Colonic mucosa (tissue), 4 donors: ENCODE results near the gene MCM5. TPM values are rescaled to one million over a fixed set of nuclear protein-coding genes. Genes with fewer than 3 reads are reported as not detected.
"Not testable (repeated sequence)": the region's sequence is repeated elsewhere in the genome, so short reads cannot be mapped to it uniquely, and the experiment has no call there.

ENCODE experiments used
- DNase-seq: peaks from one replicate; pipeline ENCODE4 v3.0.0-alpha.2; 2020
- H3K27ac ChIP-seq: fragments of 200-600 bp; one replicate; pipeline ENCODE4 v1.8.0; 2021
- H3K27me3 ChIP-seq: fragments of 200-600 bp; one replicate; pipeline ENCODE4 v1.8.0; 2021
- H3K36me3 ChIP-seq: fragments of 200-600 bp; one replicate; pipeline ENCODE4 v1.8.0; 2021
- H3K4me1 ChIP-seq: fragments of 200-600 bp; one replicate; pipeline ENCODE4 v1.8.0; 2021; ENCODE audit warnings: mild to moderate bottlenecking
- H3K4me3 ChIP-seq: fragments of 200-600 bp; one replicate; pipeline ENCODE4 v1.8.0; 2021
- H3K9ac ChIP-seq, 2 donors: one replicate each; pipeline ENCODE4 v1.7.0; 2013; ENCODE audit warnings: control low read depth in 2 of 2, low read depth in 2 of 2, low read length in 2 of 2
- H3K9me3 ChIP-seq: fragments of 200-600 bp; one replicate; pipeline ENCODE4 v1.8.0; 2021
- CTCF ChIP-seq: fragments of 200-600 bp; IDR thresholded peaks from one replicate; pipeline ENCODE4 v1.8.0; 2022; ENCODE audit warnings: antibody characterized with exemption, mild to moderate bottlenecking
- intact Hi-C: fragments of 100-400 bp; cut with DNase I; formaldehyde crosslinking; loops from one replicate; pipeline ENCODE4 v1.14.1; 2022
- total RNA-seq, 2 donors: library from RNA; stranded (reverse); fragmentation: NEBNext Ultra II Directional in 1 of 2; extraction: Animal tissue kit (Norgen Biotek cat#: 25700) in 1 of 2; gene quantifications; one replicate each; pipeline ENCODE4 v1.2.1, GENCODE V29; 2021
- donor health status: healthy.
- donor health status: DM: no; HTN: no; CAD: no.
- donor health status: DM: no; HTN: no; CAD: no.

Gene MCM5
- total RNA-seq, 2 donors from 2014 or later: 33.0 to 120 TPM

GRCh38 chr22:35394011-35394312 is 6.0 kb upstream of the MCM5 start:
- TF ChIP-seq CTCF: no peak
- no peaks in the 10 kb centered on the region for H3K4me1 ChIP-seq
- no peak for DNase-seq
- H3K9me3 ChIP-seq: no peaks in the 10 kb centered on the region
- H3K27me3 ChIP-seq: no peaks in the 10 kb centered on the region
- intact Hi-C loops: no loop called here
- H3K27ac ChIP-seq: no peak overlapping the region
- H3K4me3 ChIP-seq: no peak overlapping the region
- no peaks in the 10 kb centered on the region for H3K36me3 ChIP-seq
- no peak overlapping the region for H3K9ac ChIP-seq

- no peaks in the 10 kb centered on the region for H3K9me3 ChIP-seq
- intact Hi-C loops: no loop called here
- no peak overlapping the region for H3K9ac ChIP-seq
- no peak for TF ChIP-seq CTCF
- H3K4me1 ChIP-seq: no peaks in the 10 kb centered on the region
- no peak overlapping the region for H3K27ac ChIP-seq
- H3K4me3 ChIP-seq: no peak overlapping the region
- no peaks in the 10 kb centered on the region for H3K36me3 ChIP-seq
- no peak for DNase-seq
- no peaks in the 10 kb centered on the region for H3K27me3 ChIP-seq
Observed at GRCh38 chr22:35394810-35395563, 5.0 kb upstream of the MCM5 start.

GRCh38 chr22:35396622-35397021 is 3.3 kb upstream of the MCM5 start:
- H3K9me3 ChIP-seq, H3K36me3 ChIP-seq, H3K9ac ChIP-seq, H3K27me3 ChIP-seq, intact Hi-C loops, H3K4me1 ChIP-seq, H3K4me3 ChIP-seq, DNase-seq: not testable (repeated sequence)
- peak overlapping the region; percentile 7 for H3K27ac ChIP-seq

DNA sequence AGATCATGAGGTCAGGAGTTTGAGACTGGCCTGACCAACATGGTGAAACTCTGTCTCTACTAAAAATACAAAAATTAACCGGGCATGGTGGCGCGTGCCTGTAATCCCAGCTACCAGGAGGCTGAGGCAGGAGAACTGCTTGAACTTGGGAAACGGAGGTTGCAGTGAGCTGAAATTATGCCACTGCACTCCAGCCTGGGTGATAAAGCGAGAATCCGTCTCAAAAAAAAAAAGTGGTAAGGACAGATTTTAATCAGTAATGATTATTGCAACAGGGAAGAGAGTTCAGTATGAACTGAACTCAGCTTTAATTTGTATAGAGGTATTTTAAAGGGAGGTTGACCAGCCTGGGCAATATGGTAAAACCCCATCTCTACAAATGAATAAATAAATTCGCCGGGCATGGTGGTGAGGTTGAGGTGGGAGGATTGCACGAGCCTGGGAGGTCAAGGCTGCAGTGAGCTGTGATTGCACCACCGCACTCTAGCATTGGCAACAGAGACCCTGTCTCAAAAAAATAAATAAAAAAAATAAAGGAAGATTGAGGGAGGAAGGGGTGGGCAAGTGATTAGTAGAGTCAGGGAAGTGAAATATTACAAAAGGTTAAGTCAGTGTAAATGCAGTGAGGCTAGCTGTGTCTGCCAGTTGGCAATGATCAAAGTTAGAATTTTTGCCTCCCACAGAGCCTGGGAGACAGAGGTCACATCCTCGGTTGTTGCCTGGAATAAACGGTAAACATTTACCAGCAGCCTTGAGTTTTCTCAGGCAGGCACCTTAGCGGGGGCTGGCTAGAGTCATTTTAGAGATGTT is 2.6 kb upstream of the MCM5 start:
- Histone ChIP-seq H3K27ac (peak overlapping the region; percentile 7), H3K9ac (peak overlapping the region in 1 of 2 donors; percentile 34), H3K4me3 (no peak overlapping the region), H3K9me3 (no peaks in the 10 kb centered on the region), H3K4me1 (no peaks in the 10 kb centered on the region), H3K27me3 (no peaks in the 10 kb centered on the region), H3K36me3 (no peaks in the 10 kb centered on the region)
- no peak for DNase-seq
- intact Hi-C loops: no loop called here
- TF ChIP-seq CTCF: no peak

DNA sequence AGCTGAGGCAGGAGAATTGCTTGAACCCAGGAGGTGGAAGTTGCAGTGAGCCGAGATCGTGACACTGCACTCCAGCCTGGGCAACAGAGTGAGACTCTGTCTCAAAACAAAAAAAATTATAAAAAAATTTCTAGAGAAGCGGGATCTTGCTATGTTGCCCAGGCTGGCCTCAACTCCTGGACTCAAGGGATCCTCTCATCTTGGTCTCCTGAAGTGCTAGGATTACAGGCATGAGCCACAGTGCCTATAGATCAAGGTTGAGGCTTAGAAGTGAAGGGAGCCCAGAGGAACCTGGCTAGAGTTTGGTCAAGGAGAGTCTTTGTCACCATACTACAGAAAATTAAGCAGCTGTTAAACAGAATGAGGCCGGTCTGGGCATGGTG is 1.4 kb upstream of the MCM5 start:
- no peak overlapping the region for H3K27ac ChIP-seq
- no peaks in the 10 kb centered on the region for H3K4me1 ChIP-seq
- no peaks in the 10 kb centered on the region for H3K36me3 ChIP-seq
- H3K4me3 ChIP-seq: no peak overlapping the region
- DNase-seq: no peak
- no peaks in the 10 kb centered on the region for H3K9me3 ChIP-seq
- H3K9ac ChIP-seq: no peak overlapping the region
- H3K27me3 ChIP-seq: no peaks in the 10 kb centered on the region
- no peak for TF ChIP-seq CTCF
- intact Hi-C loops: no loop called here

GRCh38 chr22:35399114-35399677 is 744 bp upstream of the MCM5 start:
- Histone ChIP-seq H3K9ac (peak overlapping the region in 1 of 2 donors; percentile 70), H3K4me1 (no peaks in the 10 kb centered on the region), H3K4me3 (peak overlapping the region; percentile 98), H3K9me3 (no peaks in the 10 kb centered on the region), H3K27ac (peak overlapping the region; percentile 29), H3K36me3 (no peaks in the 10 kb centered on the region), H3K27me3 (no peaks in the 10 kb centered on the region)
- no peak for DNase-seq
- intact Hi-C loops: no loop called here
- no peak for TF ChIP-seq CTCF
